Skeletal muscle satellite cell (primary cell): ENCODE results near the gene APBB1IP.
"Not testable (repeated sequence)": the region's sequence is repeated elsewhere in the genome, so short reads cannot be mapped to it uniquely, and the experiment has no call there.

Experiments
- H3K27me3 ChIP-seq: 2 replicates; pipeline ENCODE4 v1.7.0; 2013; ENCODE audit warnings: low read length; ENCODE audit not compliant: control insufficient read depth, insufficient read depth
- H3K36me3 ChIP-seq: 2 replicates; pipeline ENCODE4 v1.7.0; 2013; ENCODE audit warnings: mild to moderate bottlenecking, control low read depth, low read length; ENCODE audit not compliant: insufficient read depth
- H3K4me1 ChIP-seq: 2 replicates; pipeline ENCODE4 v1.7.0; 2013; ENCODE audit warnings: low read length; ENCODE audit not compliant: control insufficient read depth, insufficient read depth
- H3K4me2 ChIP-seq: 2 replicates; pipeline ENCODE4 v1.7.0; 2013; ENCODE audit warnings: mild to moderate bottlenecking, low read length
- H3K4me3 ChIP-seq: 2 replicates; pipeline ENCODE4 v1.7.0; 2013; ENCODE audit warnings: low read length
- H3K9ac ChIP-seq: 2 replicates; pipeline ENCODE4 v1.7.0; 2013; ENCODE audit warnings: mild to moderate bottlenecking, low read depth, low read length, moderate library complexity
- H3K9me3 ChIP-seq: replicated peaks from 2 replicates; pipeline ENCODE4 v1.7.0; 2013; ENCODE audit warnings: mild to moderate bottlenecking, control low read depth, low read length

Gene APBB1IP

GRCh38 chr10:26464632-26465280, 26.6 kb downstream of the APBB1IP start:
- Histone ChIP-seq H3K36me3 (no peaks in the 10 kb centered on the region), H3K4me3 (no peak overlapping the region), H3K27me3 (no peaks in the 10 kb centered on the region), H3K4me1 (no peaks in the 10 kb centered on the region), H3K4me2 (no peak overlapping the region), H3K9ac (no peak overlapping the region), H3K9me3 (peaks cover 17% of the 10 kb centered on the region)

GRCh38 chr10:26466531-26466930, 28.4 kb downstream of the APBB1IP start:
- H3K9ac ChIP-seq, H3K4me2 ChIP-seq, H3K27me3 ChIP-seq, H3K4me1 ChIP-seq, H3K4me3 ChIP-seq, H3K36me3 ChIP-seq: not testable (repeated sequence)
- H3K9me3 ChIP-seq = peaks cover 25% of the 10 kb centered on the region

GRCh38 chr10:26467639-26468038, 29.5 kb downstream of the APBB1IP start:
- no peaks in the 10 kb centered on the region for H3K36me3 ChIP-seq

GRCh38 chr10:26468291-26468690, 30.1 kb downstream of the APBB1IP start:
- H3K27me3 ChIP-seq = no peaks in the 10 kb centered on the region
- no peaks in the 10 kb centered on the region for H3K36me3 ChIP-seq
- H3K4me1 ChIP-seq = no peaks in the 10 kb centered on the region
- no peak overlapping the region for H3K4me3 ChIP-seq
- peaks cover 19% of the 10 kb centered on the region for H3K9me3 ChIP-seq
- no peak overlapping the region for H3K9ac ChIP-seq
- no peak overlapping the region for H3K4me2 ChIP-seq

More at GRCh38 chr10:26467639-26468038, 29.5 kb downstream of the APBB1IP start:
- no peaks in the 10 kb centered on the region for H3K4me1 ChIP-seq
- no peaks in the 10 kb centered on the region for H3K27me3 ChIP-seq
- no peak overlapping the region for H3K4me2 ChIP-seq
- H3K9ac ChIP-seq = no peak overlapping the region
- peaks cover 19% of the 10 kb centered on the region for H3K9me3 ChIP-seq
- no peak overlapping the region for H3K4me3 ChIP-seq

- no peak overlapping the region for H3K4me3 ChIP-seq
- H3K9me3 ChIP-seq = peaks cover 19% of the 10 kb centered on the region
- no peaks in the 10 kb centered on the region for H3K4me1 ChIP-seq
- no peak overlapping the region for H3K9ac ChIP-seq
- H3K36me3 ChIP-seq = no peaks in the 10 kb centered on the region
- no peak overlapping the region for H3K4me2 ChIP-seq
- H3K27me3 ChIP-seq = no peaks in the 10 kb centered on the region
These were observed 30.6 kb downstream of the APBB1IP start for GRCh38 chr10:26468700-26469099.

- peaks cover 14% of the 10 kb centered on the region for H3K9me3 ChIP-seq
- H3K4me1 ChIP-seq = no peaks in the 10 kb centered on the region
- no peaks in the 10 kb centered on the region for H3K36me3 ChIP-seq
- no peak overlapping the region for H3K4me3 ChIP-seq
- no peak overlapping the region for H3K9ac ChIP-seq
- no peaks in the 10 kb centered on the region for H3K27me3 ChIP-seq
- no peak overlapping the region for H3K4me2 ChIP-seq
These were observed 34.3 kb downstream of the APBB1IP start for GRCh38 chr10:26472492-26472778.

DNA sequence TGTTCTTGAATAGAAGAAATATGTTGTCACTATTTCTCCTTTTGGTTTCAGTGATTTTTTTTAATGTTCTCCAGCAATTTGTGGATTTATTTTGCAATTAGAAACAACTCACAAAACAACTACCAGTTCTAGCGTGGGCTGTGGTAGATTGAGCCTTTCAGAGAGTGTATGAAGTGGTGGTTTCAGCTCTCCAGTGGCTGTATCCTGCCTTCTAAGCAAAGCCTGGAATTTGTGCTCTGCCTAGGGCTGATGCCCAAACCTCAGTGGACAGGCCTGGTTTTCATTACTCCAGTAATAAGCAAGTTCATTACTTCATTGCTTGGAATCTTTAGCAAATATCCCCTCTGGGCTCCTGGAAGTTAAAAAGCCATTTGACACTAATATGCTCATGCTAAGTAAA, 35.9 kb downstream of the APBB1IP start:
- Histone ChIP-seq H3K27me3 (no peaks in the 10 kb centered on the region), H3K36me3 (no peaks in the 10 kb centered on the region), H3K4me1 (no peaks in the 10 kb centered on the region), H3K9me3 (peaks cover 15% of the 10 kb centered on the region), H3K9ac (no peak overlapping the region), H3K4me2 (no peak overlapping the region), H3K4me3 (no peak overlapping the region)

DNA sequence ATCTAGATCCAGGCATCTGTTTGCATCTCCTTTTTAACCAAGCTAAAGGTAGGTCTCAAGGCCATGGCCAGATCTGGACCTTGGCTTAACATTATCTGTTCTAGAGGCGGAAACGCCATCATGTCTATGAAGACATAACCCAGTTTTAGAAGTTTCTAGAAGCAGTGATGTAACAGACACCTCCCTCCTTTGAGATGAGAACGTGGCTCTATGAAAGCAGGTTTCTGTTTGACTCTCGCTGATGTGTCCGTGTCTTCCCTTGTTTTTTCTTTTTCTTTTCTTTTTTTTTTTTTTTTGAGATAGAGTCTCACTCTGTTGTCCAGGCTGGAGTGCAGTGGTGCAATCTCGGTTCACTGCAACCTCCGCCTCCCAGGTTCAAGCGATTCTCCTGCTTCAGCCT, 36.7 kb downstream of the APBB1IP start:
- H3K4me2 ChIP-seq, H3K9ac ChIP-seq, H3K36me3 ChIP-seq, H3K4me3 ChIP-seq, H3K4me1 ChIP-seq, H3K27me3 ChIP-seq: not testable (repeated sequence)
- peaks cover 13% of the 10 kb centered on the region for H3K9me3 ChIP-seq

DNA sequence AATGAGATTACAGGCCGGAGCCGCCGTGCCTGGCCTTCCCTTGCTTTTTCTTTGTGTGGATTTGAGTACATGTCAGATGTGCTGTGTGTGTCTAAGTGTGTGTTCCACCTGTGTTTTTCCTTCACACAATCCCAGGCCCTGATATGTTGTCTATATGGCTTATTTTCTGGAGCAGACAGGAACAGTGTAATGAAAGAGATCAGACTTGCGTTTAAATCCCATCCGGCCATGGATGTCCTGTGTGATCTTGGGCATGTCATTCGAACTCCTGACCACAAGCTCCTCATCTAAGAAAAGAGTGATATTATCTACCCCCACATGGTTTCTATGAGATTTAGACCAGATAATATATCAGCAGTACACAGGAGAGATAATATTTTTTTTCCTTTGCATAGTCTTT, 37.2 kb downstream of the APBB1IP start:
- H3K27me3 ChIP-seq = no peaks in the 10 kb centered on the region
- H3K9me3 ChIP-seq = peaks cover 14% of the 10 kb centered on the region
- no peak overlapping the region for H3K4me2 ChIP-seq
- H3K9ac ChIP-seq = no peak overlapping the region
- no peaks in the 10 kb centered on the region for H3K36me3 ChIP-seq
- H3K4me1 ChIP-seq = no peaks in the 10 kb centered on the region
- H3K4me3 ChIP-seq = no peak overlapping the region

DNA sequence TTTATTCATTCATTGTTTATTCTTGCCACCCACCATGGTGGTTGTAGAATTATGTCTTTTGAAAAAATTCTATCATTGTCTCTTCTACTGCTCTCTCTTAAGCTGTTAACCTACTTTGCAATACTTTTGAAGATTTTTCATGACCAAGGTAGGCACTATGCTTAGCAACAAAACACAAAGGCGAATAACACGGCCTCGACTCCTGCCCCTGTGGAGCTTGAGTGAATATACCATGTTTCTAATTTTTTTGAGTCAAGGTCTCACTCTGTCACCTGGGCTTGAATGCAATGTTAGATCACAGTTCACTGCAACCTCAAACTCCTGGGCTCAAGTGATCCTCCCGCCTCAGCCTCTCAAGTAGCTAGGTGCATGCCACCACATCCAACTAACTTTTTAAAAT, 39.4 kb downstream of the APBB1IP start:
- Histone ChIP-seq H3K4me3 (no peak overlapping the region), H3K27me3 (no peaks in the 10 kb centered on the region), H3K36me3 (no peaks in the 10 kb centered on the region), H3K9me3 (peaks cover 9% of the 10 kb centered on the region), H3K9ac (no peak overlapping the region), H3K4me1 (no peaks in the 10 kb centered on the region), H3K4me2 (no peak overlapping the region)

GRCh38 chr10:26478061-26478460, 39.9 kb downstream of the APBB1IP start:
- Histone ChIP-seq H3K9me3 (peaks cover 9% of the 10 kb centered on the region), H3K9ac (no peak overlapping the region), H3K4me2 (no peak overlapping the region), H3K4me1 (no peaks in the 10 kb centered on the region), H3K36me3 (no peaks in the 10 kb centered on the region), H3K4me3 (no peak overlapping the region), H3K27me3 (no peaks in the 10 kb centered on the region)

DNA sequence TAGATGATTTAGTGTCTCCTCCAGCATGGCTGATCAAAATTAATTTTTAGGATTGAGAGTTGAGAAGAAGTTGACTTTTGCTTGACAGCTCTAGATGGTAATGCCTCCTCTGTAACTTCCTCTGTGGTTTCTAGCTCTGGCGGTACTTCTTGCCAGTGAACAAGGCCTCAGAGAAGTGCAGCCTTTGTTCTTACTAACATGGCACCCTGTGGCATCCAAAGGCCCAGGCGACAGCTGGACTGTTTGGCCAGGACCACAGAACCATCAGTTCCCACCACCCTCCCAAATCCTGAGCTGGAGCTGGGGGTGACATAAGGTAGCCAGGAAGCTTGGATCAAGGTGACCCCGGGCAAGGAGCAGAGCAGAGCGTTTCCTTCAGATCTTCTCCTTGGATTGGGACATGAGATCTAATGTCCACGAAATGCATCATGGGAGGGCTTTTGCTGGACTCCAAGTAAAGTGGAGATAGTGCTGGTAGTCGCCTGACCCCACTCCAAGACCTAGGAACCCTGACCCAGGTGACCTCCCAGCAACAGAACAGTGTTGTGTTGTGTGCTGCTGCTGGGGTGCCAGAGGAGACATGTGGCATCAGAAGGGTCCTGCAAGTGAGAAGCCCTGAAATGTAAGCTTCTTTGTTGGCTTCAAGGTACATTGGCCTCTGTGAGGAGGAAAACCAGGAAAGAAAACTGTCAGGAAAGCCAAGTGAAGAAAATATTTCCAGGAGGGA, 41.8 kb downstream of the APBB1IP start:
- Histone ChIP-seq H3K36me3 (no peaks in the 10 kb centered on the region), H3K9me3 (peaks cover 9% of the 10 kb centered on the region), H3K4me2 (no peak overlapping the region), H3K27me3 (no peaks in the 10 kb centered on the region), H3K4me3 (no peak overlapping the region), H3K9ac (no peak overlapping the region), H3K4me1 (no peaks in the 10 kb centered on the region)
